Nucleus accumbens (tissue), 56 donors: ENCODE measurements around the gene FILIP1L.

ENCODE experiments used
- DNase-seq, 56 donors: peaks; one replicate each; lab custom pipeline; 2025; lab: John Stamatoyannopoulos, UW

The FILIP1L gene

DNA sequence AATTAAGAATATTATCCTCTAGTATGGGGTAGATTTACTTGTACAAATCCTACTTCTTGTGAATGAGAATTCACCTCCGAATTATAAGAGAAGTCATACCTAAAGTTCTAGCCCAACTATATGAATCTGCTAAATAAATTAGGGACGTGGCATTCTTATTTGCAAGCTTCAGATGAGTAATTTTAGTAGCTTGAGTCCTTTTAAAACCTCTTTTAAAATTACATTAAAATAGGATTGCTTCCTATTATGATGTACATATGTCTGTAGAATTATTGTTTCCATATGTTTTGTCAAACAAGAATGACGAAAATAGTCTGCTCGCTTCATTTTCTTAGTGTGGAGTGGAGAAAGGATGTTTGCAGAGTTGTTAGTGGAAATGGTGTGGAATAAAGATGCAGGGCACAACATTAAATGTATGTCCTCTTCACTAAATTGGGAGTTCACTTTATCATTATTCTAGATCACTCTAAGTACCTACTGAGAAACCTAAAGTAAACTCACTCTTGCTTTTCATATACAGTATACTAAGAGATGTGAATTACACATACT, 237.2 kb downstream of the FILIP1L start:
- no peak for DNase-seq

DNA sequence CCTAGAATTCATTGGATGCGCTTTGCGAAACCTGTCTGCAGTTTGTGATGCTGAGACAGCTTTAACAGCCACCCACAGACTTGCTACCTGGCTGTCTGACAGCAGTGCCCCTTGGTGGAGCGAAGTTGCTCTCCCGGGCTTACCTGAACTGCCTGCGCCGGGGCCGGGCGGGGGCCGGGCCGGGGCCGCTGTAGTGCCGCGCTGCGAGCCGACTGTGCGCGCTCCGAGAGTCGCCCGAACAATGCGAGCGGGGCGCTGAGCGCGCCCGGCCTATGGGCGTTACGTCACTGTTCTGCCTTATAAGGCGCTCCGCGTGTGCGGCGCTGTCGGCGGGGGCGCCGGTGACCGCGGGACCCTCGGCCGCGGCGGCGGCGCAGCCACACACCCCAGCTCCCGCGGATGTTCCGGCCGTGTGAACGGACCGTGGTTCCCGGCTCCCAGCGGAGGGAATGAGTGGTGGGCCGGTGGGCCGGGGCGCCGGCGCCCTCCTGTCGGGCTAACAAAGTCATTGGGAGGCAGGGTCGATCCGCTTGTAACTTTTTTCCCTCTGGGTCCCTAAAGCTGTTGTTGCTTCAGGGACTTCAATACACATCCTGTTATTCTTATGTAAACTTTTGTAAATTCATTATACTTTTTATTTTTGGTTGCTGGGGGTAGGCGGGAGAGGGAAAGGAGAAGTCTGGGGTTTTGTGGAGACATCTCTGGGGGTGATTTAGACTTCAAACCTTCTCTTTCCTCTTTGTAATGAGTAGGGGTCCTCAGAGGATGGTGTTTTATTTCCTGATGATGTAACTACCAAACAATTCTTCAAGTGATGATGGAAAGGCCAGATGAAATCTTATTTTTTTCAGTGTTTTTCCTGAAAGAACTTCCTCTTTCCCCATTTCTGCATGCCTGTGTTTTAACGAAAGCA, 238.1 kb downstream of the FILIP1L start:
- peak in 50 of 56 donors; percentile 1 to 82 (median 38) for DNase-seq

DNA sequence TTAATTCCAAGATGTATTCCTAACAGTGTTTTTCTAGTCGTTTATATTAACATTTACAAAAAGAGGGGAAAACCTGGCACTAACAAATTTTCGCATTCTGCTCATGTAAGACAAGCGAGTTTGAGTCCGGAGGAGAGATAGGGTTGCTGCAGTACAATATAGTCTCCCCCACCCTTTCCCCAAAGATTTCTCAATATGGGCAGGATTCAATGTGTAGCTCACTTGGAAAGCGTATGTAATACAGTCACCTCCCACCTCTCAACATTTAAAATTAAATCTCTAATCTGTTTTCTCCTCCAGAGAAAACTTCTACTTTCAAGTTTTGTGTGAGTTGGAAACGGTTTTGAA, 238.7 kb downstream of the FILIP1L start:
- no peak for DNase-seq

DNA sequence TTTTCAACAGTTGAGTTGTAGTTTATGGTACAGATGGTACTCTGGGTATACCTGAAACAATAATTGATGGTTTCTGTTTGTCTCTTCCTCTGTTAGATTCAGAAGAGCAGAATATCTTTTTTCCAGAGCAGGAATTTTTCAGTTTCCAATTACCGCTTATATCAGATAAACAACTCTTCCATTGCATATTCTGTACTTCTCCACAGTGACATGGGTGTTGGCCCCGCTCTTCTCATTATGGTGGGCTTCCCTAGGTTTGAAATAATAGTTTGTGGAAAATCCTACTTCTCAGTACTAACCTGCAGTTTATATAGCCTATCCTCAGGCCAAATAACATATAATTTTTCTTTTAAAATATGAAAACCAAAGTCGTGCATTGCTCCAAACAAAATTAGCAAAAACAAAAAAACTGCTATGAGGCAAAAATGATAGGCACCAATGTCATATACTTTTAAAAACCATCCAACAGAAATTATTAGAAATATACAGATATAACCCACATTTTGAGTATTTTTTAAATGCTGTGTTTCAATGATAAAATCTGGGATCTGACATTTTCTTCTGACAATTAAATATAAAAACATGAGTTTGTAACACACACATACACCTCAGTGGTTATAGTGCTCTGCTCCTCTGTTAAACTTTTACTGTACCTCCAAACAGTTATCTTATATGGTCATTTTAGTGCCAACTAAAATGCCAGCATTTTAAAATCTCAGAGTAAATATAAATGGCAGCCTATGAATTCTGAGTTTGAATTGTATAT, 239.9 kb downstream of the FILIP1L start:
- no peak for DNase-seq

DNA sequence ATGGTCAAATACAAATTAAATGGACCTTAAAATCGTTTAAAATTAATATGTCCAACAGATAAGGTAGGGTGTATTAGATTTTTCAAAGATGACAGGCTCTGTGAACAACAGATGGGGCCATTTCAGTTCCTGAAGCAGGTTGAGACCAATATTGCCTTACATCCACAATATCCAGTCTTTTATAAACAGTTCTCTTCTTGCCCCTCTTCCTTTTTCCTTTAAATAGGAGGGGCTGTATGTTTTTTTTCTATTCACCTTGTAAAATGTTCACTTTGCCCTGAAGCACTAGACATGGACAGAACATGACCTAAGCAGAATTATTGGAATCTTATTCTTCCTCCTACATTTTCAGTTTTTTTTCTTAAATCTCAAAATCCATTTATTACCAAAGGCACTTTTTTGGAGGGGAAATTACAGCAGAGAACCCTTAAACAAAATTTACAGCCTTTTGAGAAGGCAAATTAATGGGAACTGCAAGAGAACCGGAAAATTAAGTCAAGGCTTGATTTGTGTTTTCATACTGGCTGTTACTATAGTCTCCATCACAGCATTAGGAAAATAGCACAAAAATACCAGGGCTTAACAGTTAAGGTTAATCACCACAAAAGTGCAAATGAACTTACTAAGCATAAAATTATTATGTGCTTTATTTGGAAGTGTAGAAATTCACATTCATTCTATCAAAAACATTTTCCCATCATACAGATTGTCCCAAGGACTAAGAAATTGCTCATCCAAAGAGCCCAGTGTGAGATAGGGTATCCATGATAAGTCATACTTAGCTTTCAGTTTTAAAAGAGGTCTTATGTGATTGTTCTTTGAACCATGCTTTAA, 240.8 kb downstream of the FILIP1L start:
- no peak for DNase-seq

DNA sequence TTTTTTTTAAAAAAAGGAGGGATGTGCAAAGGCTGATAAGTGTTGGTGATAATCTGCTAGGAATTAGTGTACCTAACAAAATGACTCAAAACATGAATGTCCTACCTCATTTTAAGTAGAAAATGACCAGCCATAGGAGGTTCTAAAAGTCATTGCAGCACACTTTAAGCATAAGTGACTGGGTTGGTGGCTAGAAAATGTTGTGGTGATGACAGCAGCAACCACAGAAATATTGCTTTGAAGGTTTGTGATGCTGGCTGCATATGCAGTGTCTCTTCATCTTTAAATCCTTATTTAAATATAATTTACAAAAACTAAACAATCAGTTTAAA, 241.4 kb downstream of the FILIP1L start:
- no peak for DNase-seq

DNA sequence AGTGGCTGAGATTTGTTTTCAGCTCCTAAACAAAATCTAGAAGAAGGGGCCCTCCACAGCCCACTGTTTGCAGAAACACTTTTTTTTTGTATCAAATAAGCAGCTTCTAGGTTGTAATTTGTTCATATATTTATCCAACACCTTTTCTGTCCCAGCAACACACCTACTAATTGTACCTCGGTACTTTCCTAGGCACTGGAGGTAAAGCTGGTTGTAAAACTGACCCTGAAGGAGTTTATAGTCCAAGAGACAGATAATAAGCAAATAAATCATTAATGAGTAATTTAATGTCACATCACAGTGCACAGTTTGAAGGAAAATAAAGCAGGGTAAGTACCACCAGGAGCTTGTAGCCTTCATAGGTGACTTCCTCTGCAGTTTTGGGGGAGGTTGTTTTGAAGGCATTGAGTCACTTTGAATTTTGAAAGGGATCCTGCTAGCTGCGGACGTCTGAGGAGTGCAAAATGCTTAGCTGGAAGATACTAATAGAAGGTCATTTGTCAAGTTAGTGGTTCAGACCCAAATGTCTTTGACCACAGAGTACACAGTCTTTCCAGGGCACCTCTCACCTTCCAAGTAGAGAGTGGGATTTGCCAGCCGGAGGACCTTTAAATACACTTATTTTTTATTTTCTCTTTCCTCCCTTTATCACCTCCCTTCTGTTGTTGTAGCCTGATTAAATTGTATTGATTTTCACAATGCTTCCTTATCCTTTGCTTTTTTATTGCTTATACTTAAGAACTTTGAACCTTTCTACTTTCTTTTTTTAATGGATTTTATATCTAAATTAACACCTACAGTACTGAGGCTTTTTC, 242.9 kb downstream of the FILIP1L start:
- DNase-seq: no peak

DNA sequence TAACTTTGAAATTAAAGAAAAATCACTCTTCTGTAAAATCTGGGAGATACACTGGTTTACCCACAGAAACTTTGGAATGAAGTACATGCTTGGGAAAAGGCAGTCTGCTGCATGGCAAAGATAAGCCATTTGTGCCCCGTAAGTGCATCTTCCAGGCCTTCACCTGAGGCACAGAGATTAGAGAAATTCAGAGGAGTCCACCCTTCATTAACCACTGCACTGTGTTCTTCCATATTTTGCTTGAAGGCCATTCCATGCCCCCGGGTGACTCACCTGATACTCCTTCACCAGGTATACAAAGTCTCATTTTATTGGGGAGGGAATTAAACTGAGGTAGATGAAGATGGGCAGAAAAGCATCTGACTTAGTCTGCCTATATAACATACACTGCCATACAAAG, 243.6 kb downstream of the FILIP1L start:
- DNase-seq: no peak

DNA sequence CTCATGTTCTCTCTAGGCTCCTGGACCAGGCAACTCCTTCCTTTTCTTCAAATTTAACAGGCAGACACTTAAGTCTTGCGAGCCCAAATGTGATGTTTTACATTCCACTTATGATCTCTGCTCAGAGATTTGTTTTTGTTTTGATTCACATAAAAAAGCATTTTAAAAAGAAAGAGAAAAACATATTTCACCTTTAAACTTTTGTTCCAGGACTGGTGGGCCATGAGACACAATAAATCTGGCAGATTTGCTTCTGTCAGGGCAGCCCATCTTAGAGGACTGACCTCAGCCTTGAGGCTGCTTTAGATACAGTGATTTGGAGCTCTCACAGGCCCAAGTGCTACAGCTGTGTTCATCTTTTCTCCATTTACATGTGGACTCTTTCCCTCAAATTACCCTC, 244.7 kb downstream of the FILIP1L start:
- DNase-seq: no peak

DNA sequence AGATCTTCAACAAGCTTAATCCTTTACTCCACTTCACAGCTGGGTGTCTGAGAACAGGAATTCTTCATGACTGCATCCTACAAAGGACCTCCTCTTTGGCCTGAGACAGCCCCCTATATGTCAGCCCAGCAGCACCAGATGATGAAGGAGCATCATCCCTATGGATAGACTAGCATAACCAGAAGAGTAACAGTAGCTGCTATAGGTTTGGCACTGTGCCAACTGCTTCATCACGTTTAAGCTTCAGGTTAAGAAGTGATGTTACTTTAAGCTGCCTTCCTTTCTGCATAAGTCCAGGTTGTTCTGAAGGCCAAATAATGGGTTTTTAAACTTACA, 246.0 kb downstream of the FILIP1L start:
- no peak for DNase-seq

DNA sequence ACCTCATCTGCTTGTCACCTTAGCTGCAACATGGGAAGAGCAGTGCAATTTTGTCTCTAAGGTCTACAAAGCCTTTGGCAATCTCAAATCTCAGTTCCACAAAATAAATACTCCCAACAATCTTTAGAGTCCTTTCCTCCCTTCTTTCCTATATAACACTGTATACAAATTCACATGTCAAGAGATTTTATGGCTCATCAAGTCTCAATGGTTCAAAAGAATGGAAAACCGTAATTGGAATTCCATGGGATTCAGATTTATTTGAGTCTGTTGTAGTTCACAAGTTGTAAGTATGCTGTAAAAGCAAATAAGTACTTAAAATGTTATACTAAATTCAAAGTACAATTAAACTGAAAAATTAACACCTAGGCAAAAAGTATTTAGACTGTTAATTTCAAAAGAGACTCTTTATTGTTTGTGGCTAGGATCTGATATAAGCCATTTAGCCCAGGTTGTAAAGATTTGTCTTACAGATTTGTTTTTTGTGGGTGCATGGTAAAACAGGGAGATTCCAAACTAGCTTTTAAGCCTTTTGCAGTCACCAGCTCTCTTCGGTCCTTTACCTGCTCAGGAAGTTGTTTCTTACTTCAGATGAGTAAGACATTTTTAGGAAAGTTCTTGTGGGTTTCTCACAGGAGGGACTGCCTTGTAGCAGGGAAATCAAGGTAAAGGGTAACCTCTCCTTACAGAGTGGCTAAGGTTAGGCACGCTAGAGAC, 246.5 kb downstream of the FILIP1L start:
- no peak for DNase-seq

DNA sequence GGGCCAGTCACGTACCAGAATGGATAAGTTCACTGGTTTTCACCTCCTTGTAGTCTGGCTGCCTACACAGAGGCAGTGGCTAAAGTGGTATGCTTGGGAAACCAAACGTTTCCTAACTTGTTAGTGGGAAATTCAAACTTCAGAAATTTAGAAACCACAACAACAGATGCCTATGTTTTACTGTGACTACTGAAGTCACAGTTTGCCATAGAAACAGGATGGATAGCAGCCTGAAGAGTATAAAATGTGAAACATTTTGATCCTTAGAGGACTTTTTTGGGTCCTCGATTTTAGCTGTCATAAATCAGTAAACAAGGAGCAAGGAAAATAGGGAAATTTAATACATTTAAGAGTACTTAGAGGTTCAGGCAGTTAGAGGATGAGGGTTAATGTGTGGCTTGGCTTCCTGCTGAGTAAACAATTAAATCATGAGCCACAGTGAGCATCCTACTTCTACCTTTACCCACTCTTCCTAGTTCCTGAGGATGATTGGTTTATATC, 248.0 kb downstream of the FILIP1L start:
- DNase-seq: no peak

DNA sequence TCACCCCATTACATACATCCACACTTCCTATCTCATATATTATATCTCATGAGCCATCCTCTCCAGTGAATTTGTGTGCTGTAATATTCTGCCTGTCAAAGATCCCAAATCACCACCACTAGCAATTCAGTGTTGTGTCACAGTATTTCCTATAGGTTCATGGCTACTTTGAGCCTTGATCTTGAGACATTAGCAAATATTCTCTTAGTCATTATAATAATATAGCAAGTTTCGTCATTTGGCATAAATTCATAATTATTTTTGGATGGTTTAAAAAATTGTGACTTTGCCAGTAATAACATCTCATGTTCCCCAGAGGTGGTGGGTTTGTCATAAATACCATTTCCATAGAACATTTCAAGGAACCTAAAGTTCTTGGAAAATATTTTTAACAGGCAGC, 249.0 kb downstream of the FILIP1L start:
- no peak for DNase-seq

DNA sequence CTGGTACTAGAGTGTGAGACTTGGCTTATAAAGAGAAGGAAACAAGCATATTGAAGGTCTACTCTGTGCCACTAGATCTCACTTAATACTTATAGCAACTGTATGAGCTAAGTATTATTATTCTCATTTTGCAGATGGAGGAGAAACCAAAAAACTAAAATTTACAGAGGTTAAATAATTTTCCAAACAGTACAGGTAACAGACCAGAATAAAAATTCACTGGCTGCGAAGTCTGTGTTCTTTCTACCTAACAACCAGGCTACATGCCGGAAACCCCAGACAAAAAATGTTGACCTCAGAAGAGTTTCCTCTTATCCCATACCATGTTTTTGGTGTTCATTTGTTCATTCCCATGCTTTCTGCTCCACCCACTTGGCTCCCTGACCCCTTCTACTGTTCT, 250.0 kb downstream of the FILIP1L start:
- DNase-seq: no peak

DNA sequence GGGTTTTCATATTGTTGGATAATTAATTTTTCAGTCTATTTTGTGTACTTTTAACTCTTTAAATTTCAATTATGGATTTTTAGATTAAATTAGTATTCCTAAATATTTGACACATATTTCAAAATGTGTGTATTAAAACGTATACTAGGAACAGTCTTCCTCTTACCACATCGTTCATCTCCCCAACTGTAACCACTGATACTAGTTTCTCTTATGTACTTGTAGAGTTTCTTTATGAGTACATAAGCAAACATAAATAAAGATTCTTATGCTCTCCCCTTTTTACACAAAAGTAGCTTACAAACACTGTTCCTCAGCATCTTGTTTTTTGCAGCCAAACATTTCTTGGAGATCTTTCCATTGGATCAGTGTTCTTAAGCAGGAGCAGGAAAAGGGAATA, 250.7 kb downstream of the FILIP1L start:
- no peak for DNase-seq

DNA sequence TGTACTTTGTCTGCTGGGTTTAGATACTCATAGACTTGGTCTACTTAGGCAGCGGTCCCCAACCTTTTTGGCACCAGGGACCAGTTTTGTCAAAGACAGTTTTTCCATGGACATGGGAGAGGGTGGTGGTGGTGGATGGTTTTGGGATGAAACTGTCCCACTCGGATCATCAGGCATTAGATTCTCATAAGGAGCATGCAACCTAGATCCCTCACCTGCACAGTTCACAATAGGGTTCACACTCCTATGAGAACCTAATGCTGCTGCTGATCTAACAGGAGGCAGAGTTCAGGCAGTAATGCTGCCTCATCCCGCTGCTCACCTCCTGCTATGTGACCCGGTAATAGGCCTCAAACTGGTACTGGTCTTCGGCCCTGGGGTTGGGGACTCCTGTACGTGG, 251.3 kb downstream of the FILIP1L start:
- no peak for DNase-seq

DNA sequence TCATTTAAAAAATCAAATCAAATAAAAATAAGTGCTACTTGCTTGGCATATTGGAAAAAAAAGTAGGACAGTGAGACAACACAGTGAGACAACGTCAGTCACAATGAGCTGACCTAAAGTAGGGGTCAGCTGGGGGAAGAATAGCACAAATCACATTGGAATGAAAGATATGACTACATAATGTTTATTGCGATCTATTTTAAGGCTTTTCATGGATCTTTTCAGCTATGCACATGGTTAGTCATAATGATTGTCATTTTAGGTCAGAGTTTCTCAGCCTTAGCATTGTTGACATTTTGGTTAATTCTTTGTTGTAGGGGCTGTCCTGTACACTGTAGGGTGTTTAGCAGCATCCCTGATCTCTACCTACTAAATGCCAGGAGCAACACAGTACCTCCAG, 252.1 kb downstream of the FILIP1L start:
- DNase-seq: no peak

DNA sequence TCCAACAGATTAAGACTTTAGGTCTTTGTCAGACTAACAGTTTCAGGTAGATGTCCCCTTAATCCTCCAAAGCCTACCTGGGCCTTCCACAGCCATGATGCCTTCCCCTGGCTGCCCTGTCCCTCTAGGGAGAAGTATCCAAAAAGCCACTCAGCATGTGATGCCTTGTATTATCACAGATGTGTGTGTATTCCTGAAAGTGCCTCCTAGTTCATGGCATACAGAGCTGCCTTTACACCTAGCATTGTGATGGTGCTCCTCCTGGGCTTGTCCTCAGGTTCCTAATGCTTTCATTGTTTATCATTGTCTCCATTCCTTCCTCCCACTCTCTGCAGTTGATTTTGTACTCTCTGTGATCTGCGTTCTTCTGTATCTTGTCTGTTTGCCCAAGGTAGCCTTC, 253.1 kb downstream of the FILIP1L start:
- DNase-seq: no peak

DNA sequence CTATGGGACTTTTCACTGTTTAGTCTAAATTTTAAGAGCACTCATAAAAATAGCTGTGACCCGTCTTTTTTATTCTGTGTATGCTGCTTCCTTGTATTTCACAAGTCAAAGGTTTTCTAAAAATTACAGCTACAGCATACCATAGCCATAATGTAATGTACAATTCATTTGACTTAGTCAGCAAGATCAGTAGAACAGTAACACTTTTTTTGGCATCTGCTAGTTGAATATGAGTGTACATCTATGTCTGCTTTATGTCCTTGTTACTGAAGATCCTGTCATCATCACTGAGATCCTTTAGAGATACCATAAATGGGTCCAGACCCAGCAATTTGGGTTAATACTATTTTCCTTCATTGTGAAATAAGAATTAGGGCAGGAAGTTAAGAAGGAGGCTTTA, 254.5 kb downstream of the FILIP1L start:
- DNase-seq: no peak
